T47D (cell line): ENCODE measurements around the gene B4GALT7.

Experiments
- DNase-seq, 2 experiments: peaks; one replicate each; pipeline versions ENCODE4 v3.0.0 to v3.0.0-alpha.2; 2011 to 2012; ENCODE audit warnings: low read depth in 1 of 2, low spot score in 1 of 2
- JUND ChIP-seq: IDR thresholded peaks from 2 replicates; pipeline ENCODE4 v1.6.1; 2012; ENCODE audit warnings: low read depth
- in situ Hi-C: cut with HindIII; loops from 2 replicates; pipeline ENCODE4 v1.10.0; 2016; ENCODE audit warnings: low sequenced_read_pairs, low pct_unique_long_range_greater_than_20kb

Gene B4GALT7

GRCh38 chr5:177596775-177597238 lies 3.1 kb upstream of the B4GALT7 start:
- no peak for DNase-seq
- in situ Hi-C loops: no loop called here
- no peak for TF ChIP-seq JUND

GRCh38 chr5:177598477-177598876 lies 1.5 kb upstream of the B4GALT7 start:
- in situ Hi-C loops: no loop called here
- TF ChIP-seq JUND: no peak
- no peak for DNase-seq

GRCh38 chr5:177600508-177601018 lies 631 bp downstream of the B4GALT7 start:
- DNase-seq: no peak
- no peak for TF ChIP-seq JUND
- in situ Hi-C loops: no loop called here

DNA sequence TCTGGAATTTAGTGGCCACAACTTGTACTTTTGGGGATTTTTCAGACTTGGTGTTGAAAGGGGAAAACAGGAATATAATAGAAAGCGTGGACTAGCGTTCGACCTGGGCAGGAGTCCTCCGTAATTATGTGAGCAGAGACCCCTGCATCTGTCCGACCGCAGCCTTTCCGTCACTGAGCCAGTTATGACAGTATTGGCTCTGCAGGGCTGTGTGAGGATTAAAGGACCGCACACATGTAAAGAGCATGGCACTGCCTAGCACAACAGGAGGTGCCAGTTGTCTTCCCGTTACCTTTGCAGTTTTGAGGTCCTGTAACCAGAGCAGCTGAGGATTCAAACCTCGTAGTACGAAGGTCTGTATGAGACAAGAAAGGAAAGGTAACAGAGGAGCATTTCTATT lies 1.2 kb downstream of the B4GALT7 start:
- DNase-seq: no peak
- no peak for TF ChIP-seq JUND
- in situ Hi-C loops: no loop called here

DNA sequence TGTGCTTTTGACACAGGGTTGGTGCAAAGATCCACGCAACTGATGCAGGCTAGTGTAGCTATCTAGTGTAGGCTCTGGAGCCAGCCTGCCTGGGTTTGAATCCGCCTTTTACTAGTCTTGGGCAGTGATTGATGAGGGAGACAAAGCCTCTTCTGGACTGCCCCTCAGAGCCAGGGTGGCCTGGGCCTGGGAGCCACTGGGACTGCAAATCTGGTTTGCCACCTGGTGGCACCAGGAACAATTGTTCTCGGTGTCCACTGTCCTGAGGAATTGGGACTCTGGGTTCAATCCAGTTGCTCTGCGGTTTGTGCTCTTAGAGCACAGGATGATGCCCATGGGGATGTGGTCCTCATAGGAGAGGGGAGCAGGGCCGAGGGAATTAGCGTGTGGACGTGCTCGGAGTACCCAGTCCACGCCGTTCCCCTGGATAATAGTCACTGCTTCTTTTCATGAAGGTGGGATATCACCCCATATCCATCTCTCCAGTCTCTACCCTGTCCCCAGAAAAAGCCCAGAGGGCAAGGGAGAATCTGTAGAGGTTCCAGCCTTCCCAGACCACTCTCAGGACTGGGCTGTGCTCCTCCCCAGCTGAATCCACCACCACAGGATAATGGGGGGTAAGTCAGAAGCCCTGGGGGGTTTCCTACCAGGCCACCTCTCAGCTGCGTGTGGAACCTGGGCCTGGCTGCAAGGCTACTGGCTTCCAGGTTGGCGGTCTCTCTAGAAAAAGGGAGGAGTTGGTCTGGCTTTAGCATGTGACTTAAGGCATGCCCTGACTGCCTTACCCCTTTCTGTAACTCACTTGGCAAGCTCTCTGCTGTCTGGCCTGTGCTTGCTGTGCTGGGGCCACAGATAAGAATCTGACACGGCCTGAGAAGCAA lies 1.9 kb downstream of the B4GALT7 start:
- DNase-seq: peak in 1 of 2 experiments; percentile 57
- in situ Hi-C loops: no loop called here

GRCh38 chr5:177602458-177602830 lies 2.5 kb downstream of the B4GALT7 start:
- no peak for TF ChIP-seq JUND
- DNase-seq: no peak
- in situ Hi-C loops: no loop called here

More for the DNA sequence above, 1.9 kb downstream of the B4GALT7 start:
- no peak for TF ChIP-seq JUND

DNA sequence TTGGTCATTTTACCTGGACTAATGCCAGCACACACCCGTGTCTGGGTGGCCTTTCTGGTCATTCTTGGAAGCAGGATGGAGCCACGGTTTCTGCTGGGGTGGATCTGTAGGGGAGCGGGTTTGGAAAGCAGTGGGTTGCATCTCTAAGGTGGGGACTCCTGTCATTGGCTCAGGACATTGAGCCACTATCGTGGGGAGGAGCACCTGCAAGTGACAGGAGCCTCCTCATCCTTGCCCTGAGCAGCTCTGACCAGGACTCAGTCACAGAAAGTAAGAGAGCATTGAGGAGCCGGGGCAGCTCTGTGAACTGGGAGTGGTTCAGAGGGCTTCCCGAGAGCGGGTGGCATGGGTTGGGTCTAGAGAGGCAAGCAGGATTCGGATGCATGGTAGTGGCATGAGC lies 3.7 kb downstream of the B4GALT7 start:
- in situ Hi-C loops: no loop called here
- DNase-seq: no peak
- TF ChIP-seq JUND: no peak

DNA sequence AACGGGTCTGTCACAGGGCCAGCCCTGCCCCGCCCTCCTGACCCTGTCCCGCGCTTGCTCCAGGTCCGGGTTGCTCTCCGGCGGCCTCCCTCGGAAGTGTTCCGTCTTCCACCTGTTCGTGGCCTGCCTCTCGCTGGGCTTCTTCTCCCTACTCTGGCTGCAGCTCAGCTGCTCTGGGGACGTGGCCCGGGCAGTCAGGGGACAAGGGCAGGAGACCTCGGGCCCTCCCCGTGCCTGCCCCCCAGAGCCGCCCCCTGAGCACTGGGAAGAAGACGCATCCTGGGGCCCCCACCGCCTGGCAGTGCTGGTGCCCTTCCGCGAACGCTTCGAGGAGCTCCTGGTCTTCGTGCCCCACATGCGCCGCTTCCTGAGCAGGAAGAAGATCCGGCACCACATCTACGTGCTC lies 4.2 kb downstream of the B4GALT7 start:
- TF ChIP-seq JUND: no peak
- in situ Hi-C loops: no loop called here
- DNase-seq: no peak

DNA sequence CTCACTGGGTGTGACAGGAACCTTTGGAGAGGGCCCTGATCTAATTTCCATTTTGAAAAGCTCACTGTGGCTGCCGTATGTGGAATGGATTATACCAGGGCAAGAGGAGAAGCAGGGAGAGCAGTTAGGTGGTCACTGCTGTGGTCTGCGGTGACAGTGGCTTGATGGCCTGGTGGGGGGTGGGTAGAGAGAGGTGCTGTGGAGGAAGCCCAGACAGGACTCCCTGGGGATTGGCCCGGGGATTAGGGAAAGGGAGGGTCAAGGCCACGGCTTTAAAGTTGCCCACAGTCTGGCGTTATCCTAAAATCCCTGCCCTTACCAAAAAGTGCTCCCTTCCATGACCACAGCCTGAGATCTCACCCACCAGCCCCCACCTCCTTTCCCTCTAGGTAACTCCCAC lies 4.7 kb downstream of the B4GALT7 start:
- TF ChIP-seq JUND: no peak
- DNase-seq: no peak
- in situ Hi-C loops: no loop called here

DNA sequence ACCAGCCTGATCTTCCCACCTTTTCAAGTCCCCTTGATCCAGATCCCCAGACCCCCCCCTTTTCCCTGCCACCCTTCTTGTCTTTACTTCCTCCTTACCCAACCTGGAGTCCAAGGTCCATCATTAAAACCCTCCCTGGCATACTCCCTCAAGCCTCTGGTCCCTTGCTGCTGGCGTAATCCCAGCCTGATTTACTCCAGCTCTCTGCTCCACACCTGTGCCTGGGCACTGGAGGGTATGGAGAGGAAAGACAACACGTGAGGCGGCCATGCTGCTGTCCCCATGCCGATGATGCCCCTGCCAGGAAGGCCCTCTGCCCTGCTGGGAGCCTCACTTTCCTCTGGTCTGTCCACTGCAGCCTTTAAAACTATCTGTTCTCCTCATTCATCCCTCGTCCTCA lies 5.1 kb downstream of the B4GALT7 start:
- TF ChIP-seq JUND: no peak
- no peak for DNase-seq
- in situ Hi-C loops: no loop called here

GRCh38 chr5:177605667-177606066 lies 5.7 kb downstream of the B4GALT7 start:
- DNase-seq: no peak
- TF ChIP-seq JUND: no peak
- in situ Hi-C loops: no loop called here

DNA sequence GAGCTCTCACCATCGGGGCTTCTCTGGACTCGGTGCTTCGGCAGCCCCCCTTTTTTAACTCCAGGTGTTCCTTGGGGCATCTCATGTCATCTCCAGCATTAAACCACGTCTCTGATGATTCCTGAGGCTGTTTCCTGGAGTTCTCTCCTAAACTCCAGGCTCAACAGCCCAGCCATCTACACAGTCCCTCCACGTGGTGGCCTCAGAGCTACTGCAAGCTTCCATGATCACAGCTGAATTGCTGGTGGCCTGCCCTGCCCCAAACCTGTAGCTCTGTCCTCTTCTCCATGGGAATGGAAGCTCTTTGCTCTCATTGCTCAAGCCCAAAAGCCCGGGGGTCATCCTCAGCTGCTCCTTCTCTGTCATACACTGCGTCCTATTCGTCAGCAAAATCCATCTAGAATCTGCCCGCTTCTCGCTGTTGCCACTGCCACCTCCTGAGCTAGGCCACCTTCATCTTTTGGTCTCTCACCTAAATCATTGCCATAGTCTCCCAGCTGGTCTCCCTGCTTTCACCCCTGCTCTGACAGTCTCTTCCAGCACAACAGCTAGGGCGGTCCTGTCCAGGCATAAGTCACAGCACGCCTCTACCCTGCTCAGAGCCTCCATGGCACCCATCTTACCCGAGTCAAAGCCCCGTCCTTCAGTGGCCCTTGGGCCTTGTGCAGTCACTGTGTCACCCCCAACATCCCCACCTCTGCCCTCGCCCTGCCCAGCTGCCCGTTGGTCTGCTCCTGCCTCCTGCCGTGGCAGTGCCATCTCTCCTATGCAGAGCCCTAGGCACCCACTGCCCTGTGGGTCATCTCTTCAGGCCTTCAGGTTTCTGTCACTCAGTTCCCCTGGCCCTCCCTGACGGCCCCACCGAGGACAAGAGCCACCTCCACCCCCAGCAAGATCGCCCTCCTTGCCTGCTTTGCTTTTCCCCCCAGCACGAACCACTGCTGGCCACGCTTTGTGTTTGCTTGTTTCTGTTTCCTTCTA lies 6.4 kb downstream of the B4GALT7 start:
- TF ChIP-seq JUND: no peak
- peak in 1 of 2 experiments; percentile 37 for DNase-seq
- in situ Hi-C loops: no loop called here

GRCh38 chr5:177607115-177607451 lies 7.2 kb downstream of the B4GALT7 start:
- no peak for DNase-seq
- in situ Hi-C loops: no loop called here

More at GRCh38 chr5:177607115-177607451, 7.2 kb downstream of the B4GALT7 start:
- TF ChIP-seq JUND: no peak
